Caki2 (cell line): Measurements from ENCODE around the gene OPA3. TPM values are rescaled to one million over a fixed set of nuclear protein-coding genes. Genes with fewer than 3 reads are reported as not detected.
A peak's percentile ranks its signal among the peaks of the same experiment; 100 is the strongest.
"Not testable (repeated sequence)": the region's sequence is repeated elsewhere in the genome, so short reads cannot be mapped to it uniquely, and the experiment has no call there.

Experiments
- DNase-seq: peaks from one replicate; pipeline ENCODE4 v3.0.0-alpha.2; 2015; ENCODE audit warnings: low read depth
- in situ Hi-C: cut with HindIII; loops from 2 replicates; pipeline ENCODE4 v1.10.0; 2016; ENCODE audit warnings: low sequenced_read_pairs, low pct_unique_long_range_greater_than_20kb, mixed read lengths
- total RNA-seq: library from RNA; depleted of rRNA; stranded (reverse); fragments of >200 nt; shearing (Covaris generic); gene quantifications from 2 replicates; pipeline ENCODE4 v1.2.3, GENCODE V29; 2014; ENCODE audit warnings: low replicate concordance; rRNA removed

OPA3 gene
- 9.4 and 14.1 TPM in 2 replicates for total RNA-seq

- peak; percentile 100 for DNase-seq
Observed at GRCh38 chr19:45584332-45585157, at the start of gene OPA3. Gene OPA3, minus strand, starts transcription at chr19:45584802. Its CDS starts 38 bp downstream, at chr19:45584764.

GRCh38 chr19:45632468-45633196 lies 48.0 kb upstream of the OPA3 start:
- DNase-seq: peak; percentile 91
- in situ Hi-C loops: no loop called here

More at GRCh38 chr19:45584332-45585157, at the start of gene OPA3:
- in situ Hi-C loops: no loop called here

- peak; percentile 87 for DNase-seq
- in situ Hi-C loops: no loop called here
Observed at GRCh38 chr19:45630463-45630862, 45.9 kb upstream of the OPA3 start.

- in situ Hi-C loops: no loop called here
- DNase-seq: no peak
Observed at GRCh38 chr19:45629704-45630103, 45.1 kb upstream of the OPA3 start.

GRCh38 chr19:45628219-45628618 lies 43.6 kb upstream of the OPA3 start:
- DNase-seq, in situ Hi-C loops: not testable (repeated sequence)

- no peak for DNase-seq
- in situ Hi-C loops: no loop called here
Observed at GRCh38 chr19:45623984-45624383, 39.4 kb upstream of the OPA3 start.

- in situ Hi-C loops: no loop called here
Observed at GRCh38 chr19:45621976-45622503, 37.4 kb upstream of the OPA3 start.

GRCh38 chr19:45621389-45621788 lies 36.8 kb upstream of the OPA3 start:
- no peak for DNase-seq
- in situ Hi-C loops: no loop called here

More at GRCh38 chr19:45621976-45622503, 37.4 kb upstream of the OPA3 start:
- DNase-seq: no peak

- no peak for DNase-seq
- in situ Hi-C loops: no loop called here
Observed at GRCh38 chr19:45616704-45617017, 32.1 kb upstream of the OPA3 start.

- peak; percentile 92 for DNase-seq
- in situ Hi-C loops: no loop called here
Observed at GRCh38 chr19:45615795-45616703, 31.4 kb upstream of the OPA3 start.

- DNase-seq, in situ Hi-C loops: not testable (repeated sequence)
Observed at GRCh38 chr19:45615056-45615455, 30.5 kb upstream of the OPA3 start.

GRCh38 chr19:45613926-45614725 lies 29.5 kb upstream of the OPA3 start:
- peak; percentile 94 for DNase-seq
- in situ Hi-C loops: no loop called here

- DNase-seq: no peak
- in situ Hi-C loops: no loop called here
Observed at GRCh38 chr19:45608948-45609347, 24.3 kb upstream of the OPA3 start.

GRCh38 chr19:45607071-45608029 lies 22.7 kb upstream of the OPA3 start:
- in situ Hi-C loops: no loop called here
- peak; percentile 80 for DNase-seq

GRCh38 chr19:45601524-45602374 lies 17.1 kb upstream of the OPA3 start, which contains the start of gene GPR4:
Gene GPR4, minus strand, starts transcription at chr19:45602212. Its CDS starts 10,346 bp downstream, at chr19:45591866.
- in situ Hi-C loops: no loop called here
- DNase-seq: no peak
